GM18499 (cell line): ENCODE results near the gene ACOT13.
"Not testable (repeated sequence)": the region's sequence is repeated elsewhere in the genome, so short reads cannot be mapped to it uniquely, and the experiment has no call there.

ENCODE experiments used
- ATAC-seq: cut with Tn5 transposase; IDR thresholded peaks from one replicate; pipeline ENCODE4 v1.9.1; 2021; ENCODE audit warnings: moderate number of reproducible peaks; ENCODE audit not compliant: insufficient read depth, unreplicated experiment

Gene ACOT13

DNA sequence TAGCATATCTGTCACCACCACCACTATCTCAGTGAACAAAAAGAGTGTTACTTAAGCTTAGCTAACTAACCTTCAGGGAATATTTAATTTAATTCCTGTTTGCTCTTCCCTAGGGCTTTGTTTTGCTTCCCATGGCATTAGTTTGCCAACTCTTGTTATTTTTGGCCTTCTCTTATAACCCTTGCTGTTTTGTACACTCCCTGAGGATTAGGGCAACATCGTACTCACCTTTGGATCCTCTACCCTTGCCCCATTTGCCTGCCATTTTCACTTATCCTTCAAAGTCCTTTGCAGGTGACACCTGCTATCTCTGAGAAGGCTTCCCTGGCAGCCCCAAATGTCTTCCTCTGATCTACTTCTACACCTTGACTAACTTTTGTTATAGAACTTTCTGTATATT is 23.7 kb downstream of the ACOT13 start:
- no peak for ATAC-seq

DNA sequence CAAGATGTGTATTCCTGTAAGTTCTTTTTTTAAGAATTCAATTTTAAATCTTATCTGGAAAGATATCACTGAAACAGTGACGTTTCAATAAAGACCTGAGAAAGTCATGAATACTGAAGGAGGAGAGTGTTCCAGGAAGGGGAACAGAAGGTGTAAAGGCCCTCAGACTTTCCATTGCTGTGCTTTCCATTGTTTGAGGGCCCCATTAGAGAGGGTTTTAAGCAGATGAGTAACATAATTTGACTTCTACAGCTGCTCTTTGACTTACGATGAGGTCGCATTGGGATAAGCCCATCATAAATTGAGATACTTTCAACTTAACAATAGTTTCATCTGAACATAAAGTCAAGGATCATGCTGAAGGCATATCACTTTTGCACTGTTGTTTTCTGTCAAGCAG is 24.7 kb downstream of the ACOT13 start:
- no peak for ATAC-seq

DNA sequence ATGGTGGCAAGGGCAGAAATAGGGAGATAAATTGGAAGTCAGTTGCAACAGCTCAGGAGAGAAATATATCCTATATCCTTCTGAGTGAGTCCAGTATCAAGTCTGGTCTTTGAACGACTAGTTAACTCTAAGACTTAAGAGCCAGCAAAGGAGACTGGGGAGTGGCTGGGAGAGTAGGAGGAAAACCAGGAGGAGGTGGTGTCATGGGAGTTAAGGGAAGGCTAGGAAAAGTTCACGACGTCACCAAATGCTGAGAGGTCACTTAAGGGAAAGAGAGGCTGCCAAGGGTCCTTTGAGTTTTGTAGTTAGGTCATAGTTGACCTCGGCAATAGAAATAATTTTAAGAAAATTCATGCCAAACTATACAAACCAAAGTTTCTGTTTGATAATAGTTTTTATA is 25.1 kb downstream of the ACOT13 start:
- no peak for ATAC-seq

DNA sequence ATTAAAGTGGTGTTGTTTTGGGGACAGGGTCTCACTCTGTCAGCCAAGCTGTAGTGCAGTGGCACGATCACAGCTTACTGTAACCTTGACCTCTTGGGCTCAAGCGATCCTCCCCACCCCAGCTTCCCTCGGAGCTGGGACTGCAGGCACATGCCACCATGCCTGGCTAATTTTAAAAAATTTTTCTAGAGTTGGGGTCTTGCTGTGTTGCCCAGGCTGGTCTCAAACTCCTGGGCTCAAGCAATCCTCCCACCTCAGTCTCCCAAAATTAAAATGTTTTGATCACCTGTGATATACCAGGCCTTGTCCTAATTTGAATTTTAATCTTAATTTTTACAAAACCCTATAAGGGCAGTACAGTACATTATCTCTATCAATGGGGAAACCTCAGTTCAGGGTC is 25.5 kb downstream of the ACOT13 start:
- ATAC-seq, result no peak

DNA sequence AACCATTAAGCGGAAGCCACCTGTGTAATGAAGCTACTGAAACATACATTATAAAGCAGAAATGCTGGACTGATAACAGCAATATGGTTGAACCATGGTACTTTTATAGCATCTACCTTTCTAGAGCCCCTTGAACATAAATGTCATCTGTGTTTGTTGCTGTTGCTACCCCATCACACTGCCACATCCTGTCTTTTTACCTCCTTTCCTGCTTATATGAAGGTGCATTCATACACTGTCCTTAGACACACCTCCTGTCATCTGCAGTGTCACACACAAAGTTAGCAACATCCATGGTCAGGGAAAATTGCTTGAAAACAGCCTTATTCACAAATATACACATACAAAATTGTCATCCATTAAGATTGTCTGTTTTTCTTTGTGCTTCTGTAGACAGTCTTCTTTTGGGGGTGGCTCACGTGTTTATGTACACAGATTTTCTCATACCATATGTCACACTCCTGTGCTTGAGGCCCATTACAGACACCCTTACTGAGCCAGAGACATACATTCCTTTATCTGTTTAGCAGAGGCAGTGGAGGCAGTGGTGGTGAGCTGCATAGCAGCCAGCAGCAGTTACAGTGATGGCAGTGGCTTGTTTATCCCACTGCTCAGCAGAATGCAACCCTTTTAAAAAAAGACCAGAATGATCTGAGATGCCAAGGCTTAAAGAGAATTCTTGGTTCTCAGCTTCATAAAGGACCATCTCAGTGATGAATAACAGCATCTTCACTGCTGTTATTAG is 26.1 kb downstream of the ACOT13 start:
- ATAC-seq, result no peak

DNA sequence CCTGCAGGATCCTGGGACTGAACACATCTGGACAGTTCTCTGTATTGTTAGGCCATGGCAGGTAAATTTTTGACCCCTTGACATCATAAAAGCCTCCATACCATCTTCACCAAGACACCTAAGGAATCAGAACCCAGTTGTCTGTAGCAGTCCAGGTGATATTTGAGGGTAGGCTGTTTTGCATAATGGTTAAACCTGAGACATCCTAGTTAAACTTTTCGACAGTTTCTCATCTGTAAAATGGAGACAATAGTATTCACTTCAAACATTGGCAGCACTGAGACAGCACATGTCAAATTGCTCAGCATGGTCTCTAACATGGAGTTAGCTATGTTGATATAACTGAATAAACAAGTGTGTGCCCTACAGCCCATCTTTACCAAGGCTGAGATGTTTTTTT is 27.3 kb downstream of the ACOT13 start:
- ATAC-seq, result no peak

DNA sequence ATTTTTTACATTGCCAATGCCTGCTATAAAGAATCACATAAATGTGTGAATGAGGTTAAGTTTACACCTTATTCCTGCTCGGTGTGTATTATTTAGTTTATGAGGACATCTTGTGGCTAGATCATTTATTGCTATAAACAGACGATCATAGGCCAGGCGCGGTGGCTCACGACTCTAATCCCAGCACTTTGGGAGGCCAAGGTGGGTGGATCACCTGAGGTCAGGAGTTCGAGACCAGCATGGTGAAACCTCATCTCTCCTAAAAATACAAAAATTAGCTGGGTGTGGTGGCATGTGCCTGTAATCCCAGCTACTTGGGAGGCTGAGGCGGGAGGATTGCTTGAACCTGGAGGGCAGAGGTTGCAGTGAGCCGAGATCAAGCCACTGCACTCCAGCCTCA is 28.8 kb downstream of the ACOT13 start:
- not testable (repeated sequence) for ATAC-seq

DNA sequence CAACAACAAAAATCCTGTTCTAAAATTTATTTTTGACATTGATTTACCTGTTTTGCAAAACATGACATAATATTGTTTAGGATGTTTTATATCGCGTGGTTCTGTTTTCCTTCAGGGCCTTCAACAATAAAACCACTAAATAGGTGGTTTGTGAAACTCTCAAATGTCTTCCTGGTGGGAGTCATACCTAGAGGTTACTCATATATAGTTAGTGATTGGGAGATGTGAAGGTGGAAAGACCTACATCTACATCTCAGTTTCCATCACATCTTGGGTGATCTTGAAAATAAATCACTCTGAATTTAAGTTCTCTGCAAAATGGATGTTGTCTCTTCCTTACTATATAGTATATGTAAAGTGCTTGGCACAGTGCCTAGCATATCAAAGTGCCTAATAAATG is 29.2 kb downstream of the ACOT13 start:
- ATAC-seq, result no peak

DNA sequence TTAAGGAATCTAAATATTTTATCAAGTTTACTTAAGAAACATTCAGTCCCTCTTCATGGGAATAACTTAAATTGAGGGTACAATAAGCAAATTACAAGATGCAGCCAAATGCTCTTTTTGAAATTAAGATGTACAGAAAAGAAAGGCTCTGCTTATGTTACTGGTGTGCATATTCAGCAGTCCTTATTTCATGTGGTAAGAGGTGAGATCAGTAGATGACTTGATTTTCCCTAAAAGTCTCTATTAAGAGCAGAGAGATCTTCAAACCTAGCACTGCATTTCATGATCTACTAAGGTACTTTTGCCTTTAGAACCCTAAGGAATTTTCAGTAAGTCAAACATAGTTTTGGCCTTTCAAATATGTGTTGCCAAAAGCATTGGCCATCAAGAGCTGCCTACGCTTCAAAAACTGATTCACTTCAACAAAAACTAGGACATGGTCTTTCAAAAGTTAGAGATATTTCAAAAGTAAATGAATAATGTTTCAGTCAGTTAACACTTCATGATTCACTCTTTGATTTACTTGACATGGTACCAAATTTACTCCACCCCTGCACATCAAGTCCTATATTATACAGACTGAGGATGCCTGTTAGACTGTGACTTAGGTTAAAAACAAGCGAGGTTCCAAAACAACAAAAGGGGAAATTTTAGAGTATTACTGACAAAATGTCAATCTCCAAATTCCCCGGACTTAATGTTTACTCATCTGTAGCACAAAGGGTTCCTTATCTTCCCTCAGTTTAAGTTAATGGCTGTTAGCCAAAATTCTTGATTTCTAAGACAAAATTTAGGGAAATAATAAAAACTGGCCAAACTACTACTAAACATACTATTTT is 32.9 kb downstream of the ACOT13 start:
- no peak for ATAC-seq

DNA sequence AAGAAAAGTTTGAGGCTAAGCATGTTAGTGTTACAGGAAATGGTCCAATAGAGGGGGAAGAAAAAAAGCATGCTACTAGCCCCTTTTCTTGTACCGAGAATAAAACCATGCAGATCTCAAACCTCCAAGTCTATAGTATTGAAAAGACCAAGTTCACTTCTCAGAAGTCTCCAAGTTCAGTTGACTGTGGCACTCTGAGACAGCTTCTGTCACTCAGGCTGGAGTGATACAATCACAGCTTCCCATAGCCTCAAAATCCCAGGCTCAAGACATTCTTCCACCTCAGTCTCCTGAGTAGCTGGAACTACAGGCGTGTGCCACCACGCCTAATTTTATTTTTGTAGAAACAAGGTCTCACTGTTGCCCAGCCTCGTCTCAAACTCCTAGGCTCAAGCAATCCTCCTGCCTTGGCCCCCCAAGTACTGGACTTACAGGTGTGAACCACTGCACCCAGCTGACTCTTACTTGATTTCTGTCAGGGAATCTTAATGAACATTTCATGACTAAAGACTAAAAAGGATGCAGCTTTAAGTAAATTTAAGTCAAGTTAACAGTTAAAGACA is 35.9 kb downstream of the ACOT13 start:
- ATAC-seq, result no peak

DNA sequence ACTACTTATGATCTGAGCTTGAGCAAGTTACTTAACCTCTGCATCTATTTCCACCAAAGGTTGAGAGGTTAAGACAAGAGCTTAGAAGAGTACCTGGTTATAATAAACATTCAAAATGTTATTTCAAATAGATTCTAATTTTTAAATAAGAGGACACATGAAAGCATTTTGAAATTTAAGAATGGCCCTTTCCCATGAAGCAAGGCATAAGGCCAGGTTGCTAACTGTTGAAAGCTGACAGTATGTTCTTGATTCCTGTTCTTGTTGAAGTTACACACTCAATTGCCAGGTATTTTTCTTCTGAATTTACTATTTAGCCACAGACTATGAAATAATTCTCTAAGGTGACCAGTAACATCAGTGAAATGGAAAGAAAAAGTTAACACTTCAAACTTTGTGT is 37.6 kb downstream of the ACOT13 start:
- no peak for ATAC-seq

DNA sequence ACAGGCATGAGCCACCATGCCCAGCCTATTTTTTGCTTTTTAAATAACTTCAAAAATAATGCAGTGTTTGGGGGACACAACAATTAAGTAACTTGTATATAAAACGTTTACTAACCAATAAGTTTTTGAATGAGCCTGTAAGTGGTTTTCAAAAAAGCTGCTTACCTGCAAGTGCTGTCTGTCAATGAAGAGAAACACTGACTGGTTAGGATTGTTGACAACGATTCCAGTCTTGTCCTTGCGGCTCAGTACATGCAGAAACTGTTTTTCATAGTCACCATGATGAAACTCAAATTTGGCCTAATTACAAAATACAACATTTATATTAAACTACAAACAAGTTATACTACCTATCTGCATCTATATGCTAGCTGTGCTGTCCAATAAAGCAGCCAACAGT is 41.7 kb downstream of the ACOT13 start:
- no peak for ATAC-seq

DNA sequence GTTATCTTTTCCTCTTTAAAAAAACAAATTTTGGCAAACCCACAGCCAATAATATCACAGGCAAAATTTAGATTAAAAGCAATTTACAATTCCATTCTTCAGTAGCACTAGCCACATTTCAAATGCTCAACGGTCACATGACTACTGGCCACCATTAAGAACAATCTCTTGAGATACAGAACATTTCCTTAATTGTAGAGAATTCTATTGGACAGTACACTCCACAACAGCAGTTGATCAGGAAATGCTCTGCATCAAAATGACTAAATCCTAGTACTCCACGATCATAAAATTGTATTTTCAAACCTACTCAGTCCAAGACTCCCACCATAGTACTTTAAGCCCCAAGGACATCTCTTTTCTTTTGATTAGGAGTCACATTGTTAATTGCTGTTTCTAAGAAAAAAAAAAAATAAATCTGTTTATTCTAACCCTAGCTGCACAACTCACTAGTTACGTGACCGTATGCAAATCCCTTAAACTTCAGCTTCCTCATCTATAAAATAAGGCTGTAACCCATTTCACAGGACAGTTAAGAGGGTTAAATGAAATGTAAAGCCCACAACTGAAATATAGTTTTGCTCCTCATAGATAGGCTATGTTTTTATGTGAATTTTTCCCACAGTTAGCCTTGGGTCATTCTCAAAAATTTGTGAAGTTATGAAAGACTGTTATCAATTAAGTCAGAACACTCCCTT is 42.3 kb downstream of the ACOT13 start:
- ATAC-seq, result no peak

DNA sequence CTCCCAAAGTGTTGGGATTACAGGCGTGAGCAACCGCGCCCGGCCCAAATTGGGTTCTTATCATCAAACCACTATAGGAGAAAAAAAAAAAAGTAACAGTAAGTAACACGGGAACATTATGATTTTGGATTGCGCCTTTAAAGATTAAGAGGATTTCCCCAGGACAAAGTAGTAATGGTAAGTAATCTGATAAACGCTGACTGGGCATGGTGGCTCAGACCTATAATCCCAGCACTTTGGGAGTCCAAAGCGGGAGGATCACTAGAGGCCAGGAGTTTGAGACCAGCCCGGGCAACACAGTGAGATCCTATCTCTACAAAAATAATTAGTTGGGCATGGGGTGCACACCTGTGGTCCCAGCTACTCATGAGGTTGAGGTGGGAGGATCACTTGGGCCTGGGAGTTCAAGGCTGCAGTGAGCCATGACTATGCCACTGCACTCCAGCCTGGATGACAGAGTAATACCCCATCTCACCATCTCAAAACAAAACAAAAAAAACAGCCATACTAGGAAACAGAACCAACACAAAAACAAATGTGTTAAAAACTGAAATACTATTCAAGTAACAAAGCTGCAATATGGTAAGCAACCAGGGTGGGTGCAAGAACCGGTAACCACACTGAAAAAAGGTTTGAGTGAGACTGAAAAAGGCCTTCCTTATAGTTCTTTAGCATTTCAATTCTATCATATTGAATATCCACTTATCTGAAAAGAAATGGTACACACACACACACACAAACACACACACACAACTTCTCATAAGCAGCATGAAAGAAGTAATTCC is 43.8 kb downstream of the ACOT13 start:
- no peak for ATAC-seq

DNA sequence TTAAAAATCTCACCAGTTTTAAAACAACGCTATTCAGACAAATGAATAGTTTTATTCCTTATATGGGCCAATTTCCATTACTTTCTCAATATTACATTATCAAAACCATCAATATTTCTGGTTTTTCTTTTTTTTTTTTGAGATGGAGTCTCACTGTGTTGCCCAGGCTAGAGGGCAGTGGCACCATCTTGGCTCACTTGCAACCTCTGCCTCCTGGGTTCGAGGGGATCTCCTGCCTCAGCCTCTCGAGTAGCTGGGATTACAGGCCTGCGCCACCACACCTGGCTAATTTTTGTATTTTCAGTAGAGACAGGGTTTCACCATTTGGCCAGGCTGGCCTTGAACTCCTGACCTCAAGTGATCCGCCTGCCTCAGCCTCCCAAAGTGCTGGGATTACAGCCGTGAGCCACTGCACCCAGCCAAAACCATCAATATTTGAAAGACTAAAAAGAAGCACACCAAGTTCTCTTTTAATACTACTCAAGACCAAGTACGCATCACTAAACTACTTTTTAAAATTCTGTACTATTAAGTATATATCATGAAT is 49.8 kb downstream of the ACOT13 start:
- ATAC-seq, result not testable (repeated sequence)

DNA sequence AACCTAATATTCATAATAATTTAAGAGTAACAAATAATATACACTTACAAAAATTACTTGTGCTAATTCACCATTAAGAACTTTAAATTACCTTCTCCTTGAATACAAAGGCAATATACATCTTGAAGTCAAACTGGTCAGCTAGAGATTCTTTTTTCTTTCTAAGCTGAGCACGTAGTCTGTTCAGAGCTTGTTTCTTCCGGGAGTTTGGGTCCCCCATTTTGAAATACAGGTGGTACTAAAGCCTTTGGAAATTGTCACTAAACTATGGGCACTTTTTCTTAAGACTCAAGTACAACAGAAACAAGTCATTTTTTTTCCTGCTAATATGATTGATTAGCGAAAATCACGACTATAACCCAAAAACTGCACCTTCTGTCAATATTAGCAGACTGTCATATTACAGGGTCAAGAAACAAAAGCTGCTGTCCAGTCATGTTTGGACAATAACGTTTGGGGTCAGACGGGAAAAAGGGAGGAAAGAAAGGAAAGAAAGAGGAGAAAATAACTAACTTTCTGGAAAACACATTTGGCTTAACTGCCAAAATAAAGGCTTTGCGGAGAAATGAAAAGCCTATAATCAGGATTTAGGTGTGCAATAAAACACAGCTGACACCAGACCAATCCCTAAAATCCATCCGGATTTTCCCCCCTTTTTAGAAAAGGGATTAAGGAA is 51.7 kb downstream of the ACOT13 start:
- no peak for ATAC-seq

DNA sequence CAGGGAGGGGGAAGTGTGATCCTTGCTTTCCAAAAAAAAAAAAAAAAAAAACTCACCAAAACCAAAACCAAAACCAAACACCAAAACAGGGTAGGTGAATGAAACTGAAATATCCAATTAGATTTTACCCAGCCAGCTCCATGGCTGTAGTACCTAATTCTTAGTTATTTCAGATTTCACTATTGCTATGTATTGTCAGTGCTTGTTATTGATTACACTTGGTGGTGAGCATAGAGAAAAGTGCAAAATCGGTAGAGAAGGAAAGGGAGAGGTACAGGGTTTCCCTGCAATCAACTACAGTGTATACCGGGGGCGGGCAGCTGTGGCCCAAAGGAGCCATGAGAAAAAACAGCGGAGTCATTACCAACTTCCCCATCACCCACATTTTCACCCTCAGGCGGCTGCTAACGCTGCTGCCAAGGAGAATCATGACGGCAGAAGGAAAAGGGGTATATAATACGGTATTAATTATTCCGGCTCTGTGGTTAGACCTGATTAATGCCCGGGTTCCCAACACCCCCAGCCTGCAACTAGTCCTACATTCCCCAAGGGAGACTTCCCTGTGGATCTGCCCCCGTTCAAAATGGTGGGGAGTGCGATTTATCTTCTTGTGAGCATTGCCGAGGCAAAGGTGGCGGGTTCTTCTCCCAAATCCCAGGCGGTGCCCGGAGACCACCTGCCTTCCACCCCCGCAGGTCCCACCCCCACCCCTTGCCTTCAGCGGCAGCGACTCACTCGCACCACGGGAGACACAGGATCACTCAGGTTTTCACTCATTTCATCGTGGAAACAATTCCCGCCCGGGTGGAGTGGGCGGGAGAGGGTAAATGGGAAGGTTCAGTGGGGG is 52.5 kb downstream of the ACOT13 start, which contains the start of gene C6orf62:
Gene C6orf62, minus strand, starts transcription at position 30 of the 847 bp plus-strand sequence. CDS start 486 bp downstream, outside the sequence.
- no peak for ATAC-seq

DNA sequence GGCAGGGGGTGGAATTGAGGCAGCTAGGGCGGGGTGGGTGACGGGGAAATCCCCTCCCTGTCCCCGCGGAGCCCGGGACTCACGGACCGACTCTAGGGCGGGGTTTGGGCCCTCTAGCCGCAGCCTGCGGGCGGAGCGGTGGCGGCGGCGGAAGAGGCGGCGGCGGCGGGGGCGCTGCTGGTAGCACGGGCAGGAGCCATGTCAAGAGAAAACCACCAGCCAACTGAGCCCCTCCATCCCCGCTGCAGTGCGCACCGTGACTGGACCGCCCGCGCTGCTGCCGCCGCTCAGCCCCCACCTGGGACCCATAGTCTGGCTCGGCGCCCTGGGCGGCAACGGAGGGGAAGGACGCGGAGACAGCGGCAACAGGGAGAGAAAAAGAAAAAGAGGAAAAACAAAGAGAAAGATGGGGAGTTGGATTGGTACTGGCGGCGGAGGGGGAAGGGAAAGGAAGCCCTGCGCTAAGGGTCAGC is 53.3 kb downstream of the ACOT13 start:
- ATAC-seq, result no peak
